Skeletal muscle satellite cell (primary cell): ENCODE results near the gene ABCB7.
"Not testable (repeated sequence)": the region's sequence is repeated elsewhere in the genome, so short reads cannot be mapped to it uniquely, and the experiment has no call there.

Source experiments
- H3K27me3 ChIP-seq: 2 replicates; pipeline ENCODE4 v1.7.0; 2013; ENCODE audit warnings: low read length; ENCODE audit not compliant: control insufficient read depth, insufficient read depth
- H3K36me3 ChIP-seq: 2 replicates; pipeline ENCODE4 v1.7.0; 2013; ENCODE audit warnings: mild to moderate bottlenecking, control low read depth, low read length; ENCODE audit not compliant: insufficient read depth
- H3K4me1 ChIP-seq: 2 replicates; pipeline ENCODE4 v1.7.0; 2013; ENCODE audit warnings: low read length; ENCODE audit not compliant: control insufficient read depth, insufficient read depth
- H3K4me2 ChIP-seq: 2 replicates; pipeline ENCODE4 v1.7.0; 2013; ENCODE audit warnings: mild to moderate bottlenecking, low read length
- H3K4me3 ChIP-seq: 2 replicates; pipeline ENCODE4 v1.7.0; 2013; ENCODE audit warnings: low read length
- H3K9ac ChIP-seq: 2 replicates; pipeline ENCODE4 v1.7.0; 2013; ENCODE audit warnings: mild to moderate bottlenecking, low read depth, low read length, moderate library complexity
- H3K9me3 ChIP-seq: replicated peaks from 2 replicates; pipeline ENCODE4 v1.7.0; 2013; ENCODE audit warnings: mild to moderate bottlenecking, control low read depth, low read length

The ABCB7 gene

DNA sequence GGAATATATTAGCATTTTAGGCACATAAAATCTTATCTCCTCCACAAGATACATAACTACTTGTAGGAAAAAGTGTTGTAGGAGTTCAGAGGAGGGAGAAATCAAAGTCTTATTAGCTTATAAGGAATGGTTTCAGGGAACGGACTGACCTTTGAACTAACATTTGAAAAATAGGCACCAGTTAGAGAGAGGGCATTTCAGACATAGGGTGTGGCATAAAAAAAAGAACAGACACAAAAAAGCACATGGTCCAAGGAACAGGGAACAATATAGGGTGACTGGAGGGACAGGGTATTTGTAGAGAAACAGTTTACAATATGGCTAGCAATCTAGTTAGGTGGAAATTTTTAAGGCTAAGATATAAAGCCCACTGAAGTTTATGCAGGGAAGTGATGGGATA lies 6.4 kb downstream of the ABCB7 start:
- Histone ChIP-seq H3K9me3 (no peaks in the 10 kb centered on the region), H3K27me3 (no peaks in the 10 kb centered on the region), H3K9ac (no peak overlapping the region), H3K4me3 (no peak overlapping the region), H3K4me1 (no peaks in the 10 kb centered on the region), H3K36me3 (no peaks in the 10 kb centered on the region), H3K4me2 (no peak overlapping the region)

DNA sequence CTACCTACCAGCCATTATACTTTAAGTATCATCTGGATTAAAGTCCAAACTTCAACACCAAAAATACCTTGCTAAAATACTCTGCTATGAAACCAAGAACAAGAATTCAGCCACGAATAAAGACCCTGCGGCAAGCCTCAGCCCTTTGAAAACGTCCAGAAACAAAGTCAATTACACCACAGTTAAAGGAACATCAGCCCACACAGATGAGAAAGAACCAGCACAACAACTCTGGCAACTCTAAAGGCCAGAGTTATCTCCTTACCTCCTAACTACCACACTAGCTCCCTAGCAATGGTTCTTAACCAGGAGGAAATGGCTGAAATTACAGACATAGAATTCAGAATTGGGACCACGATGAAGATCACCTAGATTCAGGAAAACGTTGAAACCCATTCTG lies 23.4 kb downstream of the ABCB7 start:
- Histone ChIP-seq H3K4me1 (no peaks in the 10 kb centered on the region), H3K36me3 (no peaks in the 10 kb centered on the region), H3K4me3 (no peak overlapping the region), H3K9ac (no peak overlapping the region), H3K4me2 (no peak overlapping the region), H3K27me3 (no peaks in the 10 kb centered on the region), H3K9me3 (no peaks in the 10 kb centered on the region)

DNA sequence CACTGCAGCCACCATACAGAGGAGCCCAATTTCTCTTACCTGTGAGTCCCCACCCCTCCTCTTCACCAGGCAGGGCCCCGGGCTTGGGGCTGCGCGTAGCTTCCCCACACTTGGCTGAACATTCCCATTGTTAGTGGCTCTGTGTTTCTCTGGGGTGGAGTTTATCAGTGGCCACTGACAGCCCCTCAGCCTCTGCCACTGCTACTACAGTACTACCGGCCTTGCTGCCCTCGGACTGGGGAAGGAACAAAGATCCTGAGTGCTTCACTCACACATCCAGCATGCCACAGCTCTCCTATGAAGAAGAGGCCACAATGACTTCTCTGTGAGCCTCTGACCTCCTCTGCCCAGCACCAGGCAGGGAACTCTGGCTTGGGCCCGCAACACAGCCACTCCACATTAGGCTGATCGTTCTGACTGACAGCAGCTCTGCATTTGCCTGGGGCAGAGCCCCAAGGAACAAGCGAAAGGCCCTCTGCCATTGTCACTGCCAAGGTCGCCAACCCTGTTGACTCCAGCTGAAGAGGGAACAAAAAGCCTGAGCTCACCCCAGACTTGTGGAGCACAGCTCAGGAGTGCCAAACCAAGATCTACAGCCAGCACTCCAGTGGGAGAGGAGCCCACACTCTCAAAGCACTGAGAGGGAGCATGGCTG lies 24.0 kb downstream of the ABCB7 start:
- Histone ChIP-seq H3K9ac (no peak overlapping the region), H3K36me3 (no peaks in the 10 kb centered on the region), H3K27me3 (no peaks in the 10 kb centered on the region), H3K9me3 (no peaks in the 10 kb centered on the region), H3K4me1 (no peaks in the 10 kb centered on the region), H3K4me2 (no peak overlapping the region), H3K4me3 (no peak overlapping the region)

DNA sequence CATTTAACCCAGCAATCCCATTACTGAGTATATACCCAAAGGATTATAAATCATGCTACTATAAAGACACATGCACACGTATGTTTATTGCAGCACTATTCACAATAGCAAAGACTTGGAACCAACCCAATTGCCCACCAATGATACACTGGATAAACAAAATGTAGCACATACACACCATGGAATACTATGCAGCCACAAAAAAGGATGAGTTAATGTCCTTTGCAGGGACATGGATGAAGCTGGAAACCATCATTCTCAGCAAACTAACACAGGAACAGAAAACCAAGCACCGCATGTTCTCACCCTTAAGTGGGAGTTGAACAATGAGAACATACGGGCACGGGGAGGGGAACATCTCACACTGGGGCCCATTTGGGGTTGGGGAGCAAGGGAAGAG lies 27.0 kb downstream of the ABCB7 start:
- H3K36me3 ChIP-seq, H3K4me3 ChIP-seq, H3K4me2 ChIP-seq, H3K4me1 ChIP-seq, H3K27me3 ChIP-seq, H3K9me3 ChIP-seq, H3K9ac ChIP-seq: not testable (repeated sequence)

DNA sequence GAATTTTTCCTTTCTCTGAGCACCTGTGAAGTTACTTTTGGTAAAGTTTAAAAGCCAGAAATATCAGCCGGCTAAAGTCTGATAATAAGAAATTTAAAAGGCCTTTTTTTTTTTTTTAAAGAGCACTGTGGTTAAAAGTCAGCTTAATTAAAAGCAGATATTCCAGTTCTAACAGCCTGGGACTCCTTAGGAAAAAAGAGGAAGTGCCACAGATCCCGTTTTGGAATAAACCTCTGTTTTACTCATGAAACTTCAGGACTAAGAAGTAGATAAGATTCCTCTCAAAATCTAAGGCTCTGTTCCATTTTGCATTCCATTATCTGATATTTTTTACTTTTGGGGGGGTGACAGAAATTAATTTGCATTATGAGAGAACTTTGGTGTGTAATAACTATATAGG lies 37.8 kb downstream of the ABCB7 start:
- H3K4me3 ChIP-seq: no peak overlapping the region
- H3K9ac ChIP-seq: no peak overlapping the region
- no peaks in the 10 kb centered on the region for H3K9me3 ChIP-seq
- H3K4me1 ChIP-seq: no peaks in the 10 kb centered on the region
- no peaks in the 10 kb centered on the region for H3K36me3 ChIP-seq
- no peak overlapping the region for H3K4me2 ChIP-seq
- no peaks in the 10 kb centered on the region for H3K27me3 ChIP-seq

DNA sequence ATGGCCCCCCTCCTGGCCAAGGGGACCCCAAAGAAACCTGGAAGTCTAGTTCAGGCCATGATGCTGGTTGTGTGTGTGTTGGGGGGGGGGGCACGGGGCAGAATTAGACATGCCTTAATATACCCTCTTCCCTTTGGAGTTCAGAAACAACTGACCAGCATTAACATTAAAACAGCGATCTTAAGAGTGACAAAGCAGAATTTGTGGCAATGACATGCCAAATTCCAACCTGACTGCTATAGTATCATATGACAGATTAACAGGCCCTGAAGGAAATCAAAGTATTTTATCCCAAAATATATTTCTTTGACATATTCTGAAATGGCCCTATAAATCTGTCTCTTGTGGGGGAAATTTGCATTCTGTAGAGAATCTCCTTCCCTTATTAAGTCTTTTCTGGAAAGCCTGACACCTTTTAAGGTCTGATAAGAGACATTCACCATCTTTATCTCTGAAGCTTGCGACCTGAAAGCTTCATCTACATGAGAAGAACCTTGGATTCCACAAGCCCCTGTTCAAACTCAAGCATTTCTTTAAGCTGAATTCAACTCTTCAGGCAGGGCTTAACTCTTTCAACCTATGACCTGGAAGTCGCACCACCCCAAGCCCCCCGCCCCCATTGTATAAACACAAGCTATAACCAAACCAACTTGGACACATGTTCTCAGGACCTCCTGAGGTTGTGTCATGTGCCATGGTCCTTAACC lies 40.2 kb downstream of the ABCB7 start:
- Histone ChIP-seq H3K27me3 (no peaks in the 10 kb centered on the region), H3K4me3 (no peak overlapping the region), H3K4me1 (no peaks in the 10 kb centered on the region), H3K4me2 (no peak overlapping the region), H3K9me3 (no peaks in the 10 kb centered on the region), H3K36me3 (no peaks in the 10 kb centered on the region), H3K9ac (no peak overlapping the region)

DNA sequence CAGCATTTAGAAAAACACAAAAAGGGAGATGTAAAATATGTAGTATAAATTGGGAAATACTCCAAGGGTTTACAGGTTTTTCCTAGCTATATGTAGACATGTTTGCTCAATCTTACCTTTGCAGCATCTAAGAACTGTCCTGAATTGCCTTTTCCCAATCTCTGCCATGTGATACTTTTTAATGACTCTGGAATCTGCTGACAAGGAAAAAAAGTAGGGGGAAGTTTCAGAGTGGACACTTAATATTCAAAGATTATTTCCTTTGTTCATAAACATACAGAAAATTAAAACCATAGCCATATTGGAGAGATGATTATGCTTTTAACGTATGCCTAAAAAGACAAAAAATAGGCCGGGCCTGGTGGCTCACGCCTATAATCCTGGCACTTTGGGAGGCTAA lies 41.4 kb downstream of the ABCB7 start:
- no peaks in the 10 kb centered on the region for H3K36me3 ChIP-seq
- H3K4me1 ChIP-seq: no peaks in the 10 kb centered on the region
- no peak overlapping the region for H3K4me2 ChIP-seq
- no peak overlapping the region for H3K4me3 ChIP-seq
- no peaks in the 10 kb centered on the region for H3K9me3 ChIP-seq
- no peak overlapping the region for H3K9ac ChIP-seq
- no peaks in the 10 kb centered on the region for H3K27me3 ChIP-seq

DNA sequence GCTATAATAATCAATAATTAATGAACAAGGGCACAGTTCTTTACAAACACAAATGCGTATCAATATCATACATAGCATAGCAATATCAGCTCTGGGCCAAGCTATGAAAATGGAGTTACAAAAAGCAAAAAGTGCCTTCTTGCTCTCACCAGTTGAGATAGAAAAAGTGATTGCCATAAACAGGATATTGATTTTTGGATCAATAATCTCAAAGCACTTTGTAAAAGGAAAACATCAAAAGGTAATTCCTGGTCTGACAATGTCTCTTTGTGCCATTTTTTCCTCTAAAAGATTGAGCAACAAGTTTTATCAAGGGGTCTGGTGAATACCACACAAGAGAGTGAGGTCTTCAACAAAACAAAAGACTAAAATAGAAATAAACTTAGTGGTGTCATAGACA lies 42.4 kb downstream of the ABCB7 start:
- H3K9me3 ChIP-seq: no peaks in the 10 kb centered on the region
- no peaks in the 10 kb centered on the region for H3K27me3 ChIP-seq
- no peaks in the 10 kb centered on the region for H3K36me3 ChIP-seq
- H3K9ac ChIP-seq: no peak overlapping the region
- no peaks in the 10 kb centered on the region for H3K4me1 ChIP-seq
- H3K4me2 ChIP-seq: no peak overlapping the region
- no peak overlapping the region for H3K4me3 ChIP-seq

DNA sequence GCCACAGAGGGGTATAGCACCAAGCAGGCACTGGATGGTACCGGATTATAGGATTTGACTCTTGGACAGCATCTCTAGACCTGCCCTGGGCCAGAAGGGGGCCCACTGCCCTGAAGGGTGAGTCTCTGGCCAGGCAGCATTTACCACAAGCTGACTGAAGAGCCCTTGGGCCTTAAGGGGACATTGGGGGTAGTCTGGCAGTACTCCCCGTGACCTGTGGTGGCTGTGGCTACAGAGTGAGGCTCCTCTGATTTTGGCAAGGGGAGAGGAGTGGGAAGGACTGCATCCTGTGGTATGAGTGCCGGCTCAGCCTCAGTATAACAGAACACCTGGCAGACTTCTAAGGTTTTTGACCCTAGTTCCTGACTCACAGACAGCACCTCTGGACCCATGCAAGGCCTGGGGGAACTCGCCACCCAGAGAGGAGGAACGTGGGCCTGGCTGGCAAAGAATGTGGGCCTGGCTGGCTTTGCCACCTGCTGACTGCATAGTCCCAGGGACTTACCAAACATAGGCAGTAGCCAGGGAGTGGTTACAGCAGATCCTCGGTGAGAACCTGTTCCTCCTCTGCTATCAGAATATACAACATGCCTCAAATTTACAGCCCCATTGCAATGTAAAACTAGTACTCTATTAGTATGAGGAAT lies 48.1 kb downstream of the ABCB7 start:
- no peaks in the 10 kb centered on the region for H3K36me3 ChIP-seq
- no peaks in the 10 kb centered on the region for H3K27me3 ChIP-seq
- H3K9me3 ChIP-seq: no peaks in the 10 kb centered on the region
- no peaks in the 10 kb centered on the region for H3K4me1 ChIP-seq
- H3K4me3 ChIP-seq: no peak overlapping the region
- no peak overlapping the region for H3K9ac ChIP-seq
- no peak overlapping the region for H3K4me2 ChIP-seq

- no peak overlapping the region for H3K9ac ChIP-seq
- no peak overlapping the region for H3K4me2 ChIP-seq
- H3K9me3 ChIP-seq: no peaks in the 10 kb centered on the region
- no peaks in the 10 kb centered on the region for H3K4me1 ChIP-seq
- no peaks in the 10 kb centered on the region for H3K36me3 ChIP-seq
- H3K27me3 ChIP-seq: no peaks in the 10 kb centered on the region
- no peak overlapping the region for H3K4me3 ChIP-seq
These were observed 49.3 kb downstream of the ABCB7 start for GRCh38 chrX:75106772-75107171.

- Histone ChIP-seq H3K4me3 (no peak overlapping the region), H3K4me2 (no peak overlapping the region), H3K9me3 (no peaks in the 10 kb centered on the region), H3K36me3 (no peaks in the 10 kb centered on the region), H3K9ac (no peak overlapping the region), H3K4me1 (no peaks in the 10 kb centered on the region), H3K27me3 (no peaks in the 10 kb centered on the region)
These were observed 59.8 kb downstream of the ABCB7 start for GRCh38 chrX:75096331-75096730.

GRCh38 chrX:75086731-75087195 lies 69.3 kb downstream of the ABCB7 start:
- H3K4me3 ChIP-seq: no peak overlapping the region
- no peaks in the 10 kb centered on the region for H3K9me3 ChIP-seq
- H3K27me3 ChIP-seq: no peaks in the 10 kb centered on the region
- H3K4me2 ChIP-seq: no peak overlapping the region
- no peaks in the 10 kb centered on the region for H3K4me1 ChIP-seq
- no peaks in the 10 kb centered on the region for H3K36me3 ChIP-seq
- H3K9ac ChIP-seq: no peak overlapping the region
